ENCODE measurements around the gene CTNNA1. TPM values are rescaled to one million over a fixed set of nuclear protein-coding genes. Genes with fewer than 3 reads are reported as not detected.
"Not testable (repeated sequence)": the region's sequence is repeated elsewhere in the genome, so short reads cannot be mapped to it uniquely, and the experiment has no call there.

The CTNNA1 gene
- total and polyA plus RNA-seq, 8 donors, result 53.9 to 193 (median 108) TPM

- DNase-seq (no peak), FAIRE-seq (no peak), ATAC-seq (peak in 2 of 4 donors; percentile 36 to 37)
- intact Hi-C loops (cut with DNase I), result no loop called here
- Histone ChIP-seq H3K27ac (no peak overlapping the region), H3K4me3 (no peak overlapping the region), H3K4me1 (peaks cover 5 to 19% (median 7%) of the 10 kb centered on the region in 3 donors), H3K9me3 (no peaks in the 10 kb centered on the region), H3K27me3 (no peaks in the 10 kb centered on the region), H3K36me3 (peaks cover 0 to 5% (median 0%) of the 10 kb centered on the region in 3 donors)
- WGBS, 2 donors, result 42 to 56% methylated on average over 1 of the region's 1 CpG
- no peak for TF ChIP-seq CTCF (IDR thresholded peaks at IDR 0.05)
Observed at GRCh38 chr5:138762110-138762509, 8.9 kb downstream of the CTNNA1 start.

DNA sequence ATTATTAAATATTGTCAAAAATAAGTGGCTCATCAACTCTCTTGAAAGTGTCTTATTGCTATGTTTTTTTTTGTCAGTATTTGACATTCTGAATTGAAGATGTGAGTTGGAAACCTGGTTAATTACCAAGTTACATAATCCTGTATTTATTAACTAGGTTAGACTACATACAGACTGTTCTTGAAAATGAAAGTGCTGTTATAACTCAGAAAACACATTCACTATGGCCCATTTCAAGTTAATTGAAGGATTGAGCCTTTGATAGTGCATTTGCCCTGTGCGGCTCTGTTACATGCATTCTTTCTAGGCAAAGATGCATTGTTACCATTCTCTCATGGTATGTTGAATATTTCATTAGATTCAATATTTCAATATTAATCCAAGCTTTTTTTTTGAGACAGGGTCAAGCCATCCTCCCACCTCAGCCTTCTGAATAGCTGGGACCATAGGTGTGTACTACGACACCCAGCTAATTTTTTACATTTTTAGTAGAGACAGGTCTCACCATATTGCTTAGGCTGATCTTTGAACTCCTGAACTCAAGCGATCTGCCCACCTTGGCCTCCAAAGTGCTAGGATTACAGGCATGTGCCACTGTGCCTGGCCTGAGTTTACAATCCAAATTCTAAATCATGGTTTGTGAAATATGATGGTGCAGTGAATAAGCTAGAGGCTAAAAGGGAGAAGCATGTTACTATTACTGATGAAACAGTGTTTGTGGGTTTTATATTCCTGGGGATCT is 10.0 kb downstream of the CTNNA1 start:
- no peak overlapping the region for H3K27ac ChIP-seq
- ATAC-seq, result peak in 3 of 4 donors; percentile 25 to 33 (median 30)

DNA sequence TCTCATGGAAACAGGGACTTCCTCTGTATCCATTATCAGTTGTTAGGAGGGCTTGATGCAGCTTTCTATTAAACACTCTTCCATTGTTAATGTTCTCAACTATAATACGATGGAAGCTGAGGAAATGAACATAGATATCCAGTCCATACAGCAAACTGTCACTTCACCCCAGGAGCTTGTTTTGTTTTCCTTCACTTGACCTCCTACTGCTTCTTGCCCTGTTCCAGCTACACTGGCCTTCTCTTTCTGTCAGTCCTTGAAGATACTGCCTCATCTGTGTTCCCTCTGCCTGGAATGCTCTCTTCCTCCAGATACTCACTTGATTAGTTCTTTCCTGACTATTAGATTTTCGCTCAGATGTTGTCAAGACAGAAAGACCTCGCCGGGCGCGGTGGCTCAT is 17.1 kb downstream of the CTNNA1 start:
- no peak for DNase-seq
- WGBS, 2 donors, result 94 to 96% methylated on average over 6 of the region's 6 CpGs
- Histone ChIP-seq H3K36me3 (no peaks in the 10 kb centered on the region), H3K4me3 (no peak overlapping the region), H3K27me3 (no peaks in the 10 kb centered on the region), H3K4me1 (peaks cover 5 to 6% (median 6%) of the 10 kb centered on the region in 3 donors), H3K27ac (no peak overlapping the region), H3K9me3 (no peaks in the 10 kb centered on the region)
- FAIRE-seq, result no peak
- no peak for TF ChIP-seq CTCF (IDR thresholded peaks at IDR 0.05)
- ATAC-seq, result no peak
- intact Hi-C loops (cut with DNase I), result no loop called here

More for the DNA sequence above, 10.0 kb downstream of the CTNNA1 start:
- Histone ChIP-seq H3K4me3 (no peak overlapping the region), H3K27me3 (no peaks in the 10 kb centered on the region), H3K4me1 (peaks cover 5 to 19% (median 7%) of the 10 kb centered on the region in 3 donors), H3K9me3 (no peaks in the 10 kb centered on the region), H3K36me3 (peaks cover 0 to 5% (median 0%) of the 10 kb centered on the region in 3 donors)
- TF ChIP-seq CTCF (IDR thresholded peaks at IDR 0.05), result no peak
- FAIRE-seq (no peak), DNase-seq (no peak)
- 84 to 85% methylated on average over 3 of the region's 3 CpGs for WGBS, 2 donors
- intact Hi-C loops (cut with DNase I), result no loop called here

DNA sequence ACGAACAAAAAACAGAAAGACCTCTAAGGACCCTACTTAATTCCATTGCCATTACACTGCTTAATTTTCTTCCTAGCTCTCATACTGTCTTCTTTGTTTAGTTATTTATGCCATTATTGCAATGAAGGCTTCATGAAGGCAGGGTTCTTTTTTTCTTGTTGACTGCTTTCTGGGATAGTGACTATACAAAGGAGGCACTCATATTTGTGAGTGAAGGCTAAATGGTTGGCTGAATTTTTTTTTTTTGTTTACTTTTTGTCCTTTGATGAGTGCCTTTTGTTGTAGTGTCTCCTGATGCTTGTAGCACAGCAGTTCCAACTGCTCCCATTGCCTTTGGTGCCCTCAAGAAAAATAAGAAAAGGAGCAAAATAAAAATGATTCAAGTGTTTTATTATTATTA is 17.8 kb downstream of the CTNNA1 start:
- H3K36me3 ChIP-seq, result no peaks in the 10 kb centered on the region
- H3K27ac ChIP-seq, result no peak overlapping the region
- no peaks in the 10 kb centered on the region for H3K9me3 ChIP-seq
- no peak overlapping the region for H3K4me3 ChIP-seq
- TF ChIP-seq CTCF (IDR thresholded peaks at IDR 0.05), result no peak
- 67 to 78% methylated on average over 1 of the region's 1 CpG for WGBS, 2 donors
- no peak for DNase-seq
- intact Hi-C loops (cut with DNase I), result no loop called here
- no peak for FAIRE-seq
- ATAC-seq, result no peak
- H3K27me3 ChIP-seq, result no peaks in the 10 kb centered on the region
- H3K4me1 ChIP-seq, result peaks cover 6 to 8% (median 6%) of the 10 kb centered on the region in 3 donors

GRCh38 chr5:138772986-138773594 is 19.9 kb downstream of the CTNNA1 start:
- FAIRE-seq (no peak), DNase-seq (no peak), ATAC-seq (peak in 1 of 4 donors; percentile 24)
- peaks cover 3 to 8% (median 6%) of the 10 kb centered on the region in 3 donors for H3K4me1 ChIP-seq
- no peaks in the 10 kb centered on the region for H3K9me3 ChIP-seq
- H3K4me3 ChIP-seq, result no peak overlapping the region
- H3K27me3 ChIP-seq, result no peaks in the 10 kb centered on the region
- H3K36me3 ChIP-seq, result no peaks in the 10 kb centered on the region
- TF ChIP-seq CTCF (IDR thresholded peaks at IDR 0.05), result no peak
- intact Hi-C loops (cut with DNase I), result no loop called here
- no peak overlapping the region for H3K27ac ChIP-seq
- WGBS, 2 donors, result 64 to 71% methylated on average over 5 of the region's 5 CpGs

DNA sequence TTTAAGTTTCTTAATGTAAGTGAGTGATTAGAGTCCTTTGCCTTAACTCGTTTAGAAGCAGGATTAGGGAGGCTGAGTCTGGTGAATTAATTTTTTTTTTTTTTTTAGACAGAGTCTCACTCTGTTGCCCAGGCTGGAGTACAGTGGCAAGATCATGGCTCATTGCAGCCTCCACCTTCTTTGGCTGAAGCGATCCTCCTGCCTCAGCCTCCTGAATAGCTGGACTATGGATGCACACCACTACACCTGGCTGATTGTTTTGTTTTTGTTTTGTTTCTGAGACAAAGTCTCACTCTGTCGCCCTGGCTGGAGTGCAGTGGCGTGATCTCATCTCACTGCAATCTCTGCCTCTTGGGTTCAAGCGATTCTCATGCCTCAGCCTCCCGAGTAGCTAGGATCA is 20.4 kb downstream of the CTNNA1 start:
- H3K36me3 ChIP-seq; intact Hi-C loops (cut with DNase I); H3K9me3 ChIP-seq; H3K4me3 ChIP-seq; FAIRE-seq; H3K27me3 ChIP-seq; ATAC-seq; H3K27ac ChIP-seq; DNase-seq; H3K4me1 ChIP-seq: not testable (repeated sequence)
- 87 to 92% methylated on average over 6 of the region's 6 CpGs for WGBS, 2 donors

All from pancreas (tissue), 10 donors.